ENCODE results near the gene XK.
A peak's percentile ranks its signal among the peaks of the same experiment; 100 is the strongest.

The XK gene

DNA sequence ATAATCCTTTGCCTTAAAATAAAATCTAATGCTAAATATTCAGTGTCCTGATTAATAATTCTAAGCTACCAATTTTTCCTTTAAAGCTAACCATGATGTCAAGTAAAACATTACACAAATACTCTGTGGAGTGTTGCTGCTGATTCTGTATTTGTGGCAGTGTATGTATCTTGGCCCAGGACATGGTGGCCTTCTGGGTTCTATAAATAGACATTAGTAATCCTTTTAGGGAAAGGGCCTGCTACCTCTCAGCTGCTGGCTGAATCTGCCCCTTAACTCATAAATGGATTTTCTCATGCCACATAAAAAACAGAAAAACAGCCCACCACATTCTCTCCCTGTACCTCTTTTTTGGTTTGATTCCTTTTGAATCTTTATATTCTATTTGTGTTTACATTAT, 1.2 kb upstream of the XK start:
- DNase-seq: no peak

DNA sequence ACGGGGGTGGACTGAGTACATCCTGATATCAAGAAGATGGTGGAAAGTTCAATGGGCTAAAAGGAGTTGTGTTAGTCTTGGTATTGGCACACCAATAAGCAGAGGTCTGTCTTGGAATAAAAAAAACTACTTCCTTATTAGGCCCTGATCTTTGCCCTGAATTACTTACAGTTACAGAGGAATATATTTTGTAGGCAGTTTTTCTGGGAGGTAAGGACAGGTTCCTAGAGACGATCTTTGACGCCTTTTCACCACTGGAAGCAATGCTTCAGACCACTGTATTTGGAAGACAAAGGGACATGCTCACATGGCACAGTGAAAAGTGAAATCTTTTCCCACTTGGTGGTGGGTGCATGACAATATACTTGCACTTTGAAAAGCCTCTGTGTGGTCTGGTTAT, 618 bp upstream of the XK start:
- DNase-seq: no peak

GRCh38 chrX:37686369-37686995, 891 bp downstream of the XK start:
- DNase-seq: peak; percentile 0

DNA sequence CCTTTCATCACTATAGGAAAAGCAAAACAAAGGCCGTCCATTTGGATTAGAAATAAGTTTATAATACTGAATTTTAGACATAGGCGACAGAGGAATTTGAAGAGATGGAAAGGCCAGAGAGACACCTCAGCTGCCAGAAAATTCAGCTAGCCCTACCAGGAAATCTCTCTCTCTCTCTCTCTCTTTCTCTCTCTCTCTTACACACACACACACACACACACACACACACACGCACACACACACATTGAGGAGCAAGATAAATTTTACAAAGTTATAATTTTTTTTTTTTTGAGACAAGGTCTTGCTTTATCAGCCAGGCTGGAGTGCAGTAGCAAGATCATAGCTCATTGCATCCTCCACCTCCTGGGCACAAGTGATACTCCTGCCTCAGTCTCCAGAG, 1.4 kb downstream of the XK start:
- DNase-seq: no peak

DNA sequence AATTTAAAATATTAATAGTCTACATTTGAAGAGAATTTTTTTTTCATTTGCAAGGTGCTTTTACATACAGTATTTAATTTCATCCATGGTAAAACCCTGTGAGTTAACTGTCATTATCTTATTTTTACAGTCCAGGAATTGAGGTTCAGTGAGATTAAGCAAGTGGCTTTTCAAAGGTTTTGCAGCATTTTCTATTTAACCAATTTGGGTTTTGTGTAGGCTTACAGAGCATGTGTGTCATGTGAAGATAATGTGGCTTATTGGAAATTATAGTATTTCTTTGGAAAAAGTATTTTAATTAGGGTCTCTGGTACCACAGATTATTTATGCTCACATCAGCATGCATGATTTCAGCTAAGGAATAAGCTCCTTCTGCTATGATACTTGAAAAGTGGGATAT, 4.5 kb downstream of the XK start:
- no peak for DNase-seq

DNA sequence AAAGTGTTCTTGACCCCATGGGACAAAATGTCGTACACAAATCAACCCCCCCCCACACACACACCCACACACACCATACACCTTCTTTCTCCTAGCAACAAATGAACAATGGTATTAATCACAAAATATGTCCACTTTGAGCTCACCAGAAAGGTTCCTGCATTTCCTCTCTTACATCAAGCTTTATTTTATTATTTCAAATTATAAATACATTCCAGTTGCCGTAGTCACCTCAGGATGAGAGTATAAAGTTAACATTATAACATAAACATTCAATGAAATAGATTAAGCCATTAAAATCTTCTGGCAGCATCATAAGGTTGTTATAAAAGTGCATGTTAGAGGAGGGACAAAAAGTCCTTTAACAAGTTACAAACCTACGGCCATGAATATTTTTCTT, 7.3 kb downstream of the XK start:
- DNase-seq: no peak

DNA sequence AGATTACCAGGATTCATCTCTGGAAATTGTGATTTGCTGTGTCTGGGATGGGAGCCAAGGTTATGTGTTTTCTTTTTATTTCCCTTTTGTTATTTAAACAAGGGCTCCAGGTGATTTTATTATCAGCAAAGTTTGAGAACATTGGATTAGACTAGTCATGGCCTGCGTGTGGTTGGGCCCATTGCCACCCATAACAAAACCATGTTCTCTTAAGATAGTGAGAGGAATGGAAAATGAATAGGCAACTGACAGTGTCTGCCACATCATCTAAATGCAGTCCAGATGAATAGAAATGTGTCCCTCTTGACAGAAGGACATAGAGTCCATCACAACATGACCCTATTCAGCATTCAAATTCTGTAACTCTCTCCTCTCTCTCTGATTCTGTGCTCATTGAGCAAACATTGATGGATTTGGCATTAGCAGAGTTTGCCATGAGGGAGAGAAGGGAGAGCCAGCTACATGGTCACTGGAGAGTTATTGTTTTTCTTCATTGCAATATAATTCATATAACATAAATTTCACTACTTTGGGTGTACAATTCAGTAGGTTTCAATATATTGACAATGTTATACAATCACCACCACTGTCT, 11.7 kb downstream of the XK start:
- no peak for DNase-seq

GRCh38 chrX:37701588-37701987, 16.0 kb downstream of the XK start:
- DNase-seq: no peak

- no peak for DNase-seq
These were observed 26.4 kb downstream of the XK start for GRCh38 chrX:37711991-37712390.

- DNase-seq: no peak
These were observed 26.9 kb downstream of the XK start for GRCh38 chrX:37712458-37712857.

GRCh38 chrX:37714479-37714878, 28.9 kb downstream of the XK start:
- DNase-seq: no peak

GRCh38 chrX:37716602-37717001, 31.0 kb downstream of the XK start:
- DNase-seq: no peak

DNA sequence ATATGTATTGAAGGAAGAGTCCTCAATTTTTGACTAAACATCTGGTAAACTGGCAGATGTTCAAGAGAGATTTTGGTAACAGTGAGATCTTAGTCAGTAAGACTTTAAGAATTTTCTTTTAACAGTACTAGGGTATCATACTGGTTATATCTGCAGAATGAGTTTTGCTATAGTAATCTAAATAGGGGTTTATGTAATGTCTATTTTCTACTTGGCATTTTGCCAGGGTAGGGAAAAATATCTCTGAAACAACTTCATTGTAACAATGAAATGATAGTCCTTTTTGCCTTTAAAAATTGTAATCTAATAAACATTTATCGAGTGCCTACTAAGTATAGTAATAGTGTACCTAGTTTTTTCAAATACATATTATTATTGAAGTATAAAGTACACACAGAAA, 32.1 kb downstream of the XK start:
- no peak for DNase-seq

DNA sequence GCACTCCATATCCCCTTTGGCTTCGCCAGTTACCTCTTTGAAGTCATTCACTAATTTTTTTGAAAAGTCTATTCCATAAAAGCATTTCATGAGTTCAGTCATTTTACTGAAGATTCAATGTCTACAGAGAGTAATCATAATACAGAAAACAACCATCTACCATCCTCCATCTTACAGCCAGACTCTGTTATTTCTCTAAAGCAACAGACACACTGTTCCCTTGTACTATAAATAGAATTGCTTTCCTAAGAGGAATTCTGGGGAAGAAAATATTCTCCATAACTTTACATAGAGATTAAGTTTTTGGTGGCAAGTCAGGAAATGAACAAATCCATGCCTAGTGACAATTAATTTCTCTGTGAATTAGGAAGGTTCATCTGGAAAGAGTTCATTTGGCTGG, 37.0 kb downstream of the XK start:
- no peak for DNase-seq

DNA sequence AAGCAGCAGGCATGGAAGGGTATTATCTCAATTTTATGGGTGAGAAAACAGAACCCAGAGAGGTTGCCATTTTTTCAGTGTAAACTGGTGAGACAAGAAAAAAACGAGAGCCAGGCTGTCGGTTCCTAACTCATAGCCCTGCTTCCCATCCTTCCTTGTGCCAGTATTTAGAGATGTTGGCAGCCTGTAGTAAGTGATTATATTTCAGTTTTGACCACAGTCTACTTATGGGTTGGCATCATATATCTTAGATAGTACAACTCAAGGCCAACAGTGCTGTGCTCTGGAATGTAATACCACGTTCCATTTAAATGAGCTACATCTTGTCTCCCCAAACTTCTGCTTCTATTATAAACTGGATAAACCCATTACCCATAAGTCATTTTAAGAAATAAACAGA, 40.8 kb downstream of the XK start:
- no peak for DNase-seq

GRCh38 chrX:37745354-37745753, 59.8 kb downstream of the XK start:
- peak; percentile 67 for DNase-seq

- DNase-seq: peak; percentile 72
These were observed 60.2 kb downstream of the XK start for GRCh38 chrX:37745835-37746217.

GRCh38 chrX:37746218-37746941, 60.8 kb downstream of the XK start:
- peak; percentile 94 for DNase-seq

GRCh38 chrX:37746951-37747350, 61.4 kb downstream of the XK start:
- DNase-seq: no peak

DNA sequence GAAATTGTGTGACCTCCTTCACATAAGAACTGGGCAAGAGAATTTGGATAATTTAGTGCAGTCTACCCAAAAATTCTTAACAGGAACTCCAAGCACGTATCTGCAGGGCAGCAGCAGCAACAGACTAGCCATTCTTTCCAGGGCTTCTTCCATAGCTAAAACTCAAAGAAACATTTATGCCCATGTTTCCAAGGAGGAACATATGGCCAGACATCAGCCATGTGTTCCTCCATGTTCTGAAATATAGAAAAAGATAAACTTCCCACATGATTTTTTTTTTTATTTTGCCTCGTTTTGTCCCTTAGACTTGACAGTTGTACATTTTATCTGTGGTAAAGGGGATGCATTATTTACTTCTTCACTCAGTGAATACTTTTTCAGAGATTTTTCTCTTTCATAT, 66.7 kb downstream of the XK start:
- DNase-seq: no peak

- peak; percentile 60 for DNase-seq
These were observed 67.3 kb downstream of the XK start for GRCh38 chrX:37752936-37753335.

- DNase-seq: peak; percentile 96
These were observed 67.8 kb downstream of the XK start for GRCh38 chrX:37753384-37753783.

DNA sequence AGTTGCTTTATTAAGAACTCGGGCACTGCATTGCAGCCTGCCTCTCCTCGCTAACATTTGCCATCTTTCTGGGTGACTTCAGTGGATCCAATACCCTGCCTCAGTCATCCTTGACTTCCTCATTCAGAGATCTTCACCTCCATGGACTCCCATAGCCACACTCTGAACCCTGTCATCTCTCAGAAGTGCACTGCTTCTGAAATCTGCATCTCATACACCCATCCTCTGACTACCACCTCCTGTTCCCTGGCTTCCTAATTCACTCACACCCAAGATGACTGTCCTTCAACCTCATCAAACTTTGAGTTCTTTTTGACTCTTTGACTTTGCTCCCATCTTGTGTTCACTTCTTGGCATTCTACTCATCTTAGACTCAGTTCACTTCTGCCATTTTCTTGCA, 68.9 kb downstream of the XK start:
- peak; percentile 29 for DNase-seq

- peak; percentile 95 for DNase-seq
These were observed 69.4 kb downstream of the XK start for GRCh38 chrX:37755025-37755424.

GRCh38 chrX:37757082-37757481, 71.5 kb downstream of the XK start:
- peak; percentile 20 for DNase-seq

All from MV-4-11 (cell line).